ENCODE results near the gene VSX1. TPM values are rescaled to one million over a fixed set of nuclear protein-coding genes. Genes with fewer than 3 reads are reported as not detected.

VSX1 gene
- total and polyA plus RNA-seq, 3 experiments from 2014 or later, result not detected

GRCh38 chr20:25037288-25038102, 44.4 kb downstream of the VSX1 start:
- no peaks in the 10 kb centered on the region for H3K36me3 ChIP-seq (ENCODE audit: insufficient read depth, low read length)
- peak overlapping the region; percentile 56 to 89 (median 78) for H3K27ac Mint-ChIP-seq
- no peaks in the 10 kb centered on the region for H3K9me3 ChIP-seq (ENCODE audit: low read length)
- H3K27me3 Mint-ChIP-seq, result no peaks in the 10 kb centered on the region
- H3K4me3 Mint-ChIP-seq, result peak overlapping the region in 2 of 7 donors; percentile 2 to 30
- peak in 2 of 5 donors; percentile 9 to 43 for DNase-seq
- no peak overlapping the region for H3K27ac ChIP-seq (ENCODE audit: low read depth, low read length)
- no peaks in the 10 kb centered on the region for H3K27me3 ChIP-seq (ENCODE audit: insufficient read depth, low read length, poor library complexity, severe bottlenecking)
- ChIA-PET CTCF (interaction anchor here (1.7 kb wide), 1 partner anchor 22 kb away, joined by 4 read pairs; no protein-coding TSS in a partner anchor), POLR2A (interaction anchor here (1.2 kb wide), 1 partner anchor 18 kb away, joined by 3 read pairs; no protein-coding TSS in a partner anchor)
- peaks cover 43 to 81% (median 45%) of the 10 kb centered on the region in 3 donors for H3K4me1 Mint-ChIP-seq
- H3K9me3 Mint-ChIP-seq, result no peaks in the 10 kb centered on the region
- peaks cover 60% of the 10 kb centered on the region for H3K4me1 ChIP-seq (ENCODE audit: insufficient read depth, low read length)
- H3K36me3 Mint-ChIP-seq, result peaks cover 0 to 32% (median 3%) of the 10 kb centered on the region in 3 donors
- H3K4me3 ChIP-seq (ENCODE audit: low read length), result no peak overlapping the region

GRCh38 chr20:25036331-25036936, 45.5 kb downstream of the VSX1 start:
- H3K27ac ChIP-seq (ENCODE audit: low read depth, low read length), result no peak overlapping the region
- H3K4me1 ChIP-seq (ENCODE audit: insufficient read depth, low read length), result peaks cover 49% of the 10 kb centered on the region
- Mint-ChIP-seq H3K4me3 (peak overlapping the region in 5 of 7 donors; percentile 11 to 65 (median 50)), H3K36me3 (peaks cover 0 to 39% (median 3%) of the 10 kb centered on the region in 3 donors), H3K4me1 (peaks cover 37 to 76% (median 38%) of the 10 kb centered on the region in 3 donors), H3K27ac (peak overlapping the region; percentile 3 to 92 (median 87)), H3K27me3 (no peaks in the 10 kb centered on the region), H3K9me3 (no peaks in the 10 kb centered on the region)
- no peaks in the 10 kb centered on the region for H3K9me3 ChIP-seq (ENCODE audit: low read length)
- peak in 1 of 5 donors; percentile 23 for DNase-seq
- H3K27me3 ChIP-seq (ENCODE audit: insufficient read depth, low read length, poor library complexity, severe bottlenecking), result no peaks in the 10 kb centered on the region
- H3K4me3 ChIP-seq (ENCODE audit: low read length), result peak overlapping the region; percentile 35
- CTCF ChIA-PET, result interaction anchor here (1.2 to 1.7 kb wide), 3 partner anchors 10 to 28 kb away, joined by 3 to 4 read pairs (median 3); no protein-coding TSS in a partner anchor
- H3K36me3 ChIP-seq (ENCODE audit: insufficient read depth, low read length), result no peaks in the 10 kb centered on the region
- POLR2A ChIA-PET, result interaction anchor here (0.6 to 1.2 kb wide), 4 partner anchors 17 to 113 kb away, joined by 3 to 4 read pairs (median 3); partner anchors contain the start of gene ACSS1

GRCh38 chr20:25035921-25036320, 46.0 kb downstream of the VSX1 start:
- Mint-ChIP-seq H3K9me3 (no peaks in the 10 kb centered on the region), H3K27me3 (no peaks in the 10 kb centered on the region), H3K4me3 (peak overlapping the region in 6 of 7 donors; percentile 11 to 65 (median 44)), H3K4me1 (peaks cover 36 to 79% (median 42%) of the 10 kb centered on the region in 3 donors), H3K27ac (peak overlapping the region; percentile 3 to 92 (median 87)), H3K36me3 (peaks cover 0 to 44% (median 3%) of the 10 kb centered on the region in 3 donors)
- Histone ChIP-seq H3K36me3 (ENCODE audit: insufficient read depth, low read length) (peaks cover 1% of the 10 kb centered on the region), H3K4me3 (ENCODE audit: low read length) (no peak overlapping the region), H3K9me3 (ENCODE audit: low read length) (no peaks in the 10 kb centered on the region), H3K4me1 (ENCODE audit: insufficient read depth, low read length) (peaks cover 45% of the 10 kb centered on the region), H3K27ac (ENCODE audit: low read depth, low read length) (no peak overlapping the region), H3K27me3 (ENCODE audit: insufficient read depth, low read length, poor library complexity, severe bottlenecking) (no peaks in the 10 kb centered on the region)
- CTCF ChIA-PET, result interaction anchor here (0.9 to 1.2 kb wide), 3 partner anchors 11 to 29 kb away, joined by 3 read pairs; no protein-coding TSS in a partner anchor
- peak in 2 of 5 donors; percentile 5 to 35 for DNase-seq
- POLR2A ChIA-PET, result interaction anchor here (1.2 kb wide), 1 partner anchor 16 kb away, joined by 3 read pairs; no protein-coding TSS in a partner anchor

- H3K4me3 Mint-ChIP-seq, result no peak overlapping the region
- DNase-seq, result no peak
- ChIA-PET CTCF (interaction anchor here (0.7 to 1.5 kb wide), 3 partner anchors 13 to 31 kb away, joined by 3 to 5 read pairs (median 3); no protein-coding TSS in a partner anchor), POLR2A (no interaction called here)
- H3K27ac ChIP-seq (ENCODE audit: low read depth, low read length), result no peak overlapping the region
- H3K27me3 Mint-ChIP-seq, result no peaks in the 10 kb centered on the region
- no peak overlapping the region for H3K4me3 ChIP-seq (ENCODE audit: low read length)
- no peaks in the 10 kb centered on the region for H3K9me3 Mint-ChIP-seq
- peaks cover 9 to 60% (median 13%) of the 10 kb centered on the region in 3 donors for H3K36me3 Mint-ChIP-seq
- H3K4me1 Mint-ChIP-seq, result peaks cover 40 to 85% (median 62%) of the 10 kb centered on the region in 3 donors
- peak overlapping the region in 2 of 8 donors; percentile 20 to 33 for H3K27ac Mint-ChIP-seq
- H3K9me3 ChIP-seq (ENCODE audit: low read length), result no peaks in the 10 kb centered on the region
- no peaks in the 10 kb centered on the region for H3K27me3 ChIP-seq (ENCODE audit: insufficient read depth, low read length, poor library complexity, severe bottlenecking)
- peaks cover 32% of the 10 kb centered on the region for H3K4me1 ChIP-seq (ENCODE audit: insufficient read depth, low read length)
- peaks cover 12% of the 10 kb centered on the region for H3K36me3 ChIP-seq (ENCODE audit: insufficient read depth, low read length)
These were observed 48.0 kb downstream of the VSX1 start for GRCh38 chr20:25033924-25034300.

DNA sequence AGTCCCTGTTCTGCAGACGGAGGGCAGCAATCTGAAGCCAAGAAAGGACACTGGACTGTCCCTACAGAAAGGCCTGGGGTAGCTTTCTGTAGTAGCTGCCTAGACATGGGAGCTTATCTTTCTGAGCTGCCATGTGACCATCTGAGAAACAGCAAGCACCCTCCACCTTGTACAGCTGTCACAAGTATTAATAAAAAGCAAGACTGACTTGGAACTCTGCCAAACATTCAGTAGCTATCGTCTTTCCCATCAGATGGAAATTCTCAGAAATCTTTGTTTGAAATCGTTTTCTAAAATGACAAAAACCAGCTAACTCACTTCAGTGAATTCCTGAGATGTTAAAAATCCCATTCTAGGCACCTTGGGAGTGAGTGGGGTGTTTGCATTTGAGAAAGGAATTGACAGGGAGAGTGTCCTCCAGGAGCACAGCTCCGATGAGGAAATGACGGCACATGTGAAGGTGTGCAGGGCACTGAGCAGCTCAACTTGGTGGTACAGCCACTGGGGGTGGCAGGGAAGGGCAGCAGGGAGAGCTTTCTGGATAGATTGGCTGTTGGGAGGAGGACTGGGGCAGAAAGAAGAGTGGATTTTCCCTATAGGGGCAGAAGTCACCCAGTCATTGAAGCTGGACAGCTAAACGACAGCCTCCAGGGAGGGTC, 48.5 kb downstream of the VSX1 start:
- CTCF ChIA-PET, result interaction anchor here (0.7 to 2.5 kb wide), 4 partner anchors 13 to 32 kb away, joined by 3 to 8 read pairs (median 4); no protein-coding TSS in a partner anchor

GRCh38 chr20:25032478-25033264, 49.3 kb downstream of the VSX1 start:
- no peak overlapping the region for H3K4me3 ChIP-seq (ENCODE audit: low read length)
- Mint-ChIP-seq H3K36me3 (peaks cover 9 to 60% (median 13%) of the 10 kb centered on the region in 3 donors), H3K27me3 (no peaks in the 10 kb centered on the region), H3K4me1 (peaks cover 35 to 77% (median 56%) of the 10 kb centered on the region in 3 donors), H3K4me3 (no peak overlapping the region), H3K9me3 (no peaks in the 10 kb centered on the region), H3K27ac (peak overlapping the region in 1 of 8 donors; percentile 29)
- POLR2A ChIA-PET, result interaction anchor here (0.5 kb wide), 1 partner anchor 875 kb away, joined by 4 read pairs; no protein-coding TSS in a partner anchor
- no peaks in the 10 kb centered on the region for H3K27me3 ChIP-seq (ENCODE audit: insufficient read depth, low read length, poor library complexity, severe bottlenecking)
- CTCF ChIA-PET, result interaction anchor here (1.2 to 2.5 kb wide), 3 partner anchors 12 to 27 kb away, joined by 3 to 8 read pairs (median 5); no protein-coding TSS in a partner anchor
- H3K9me3 ChIP-seq (ENCODE audit: low read length), result no peaks in the 10 kb centered on the region
- no peak for DNase-seq
- no peak overlapping the region for H3K27ac ChIP-seq (ENCODE audit: low read depth, low read length)
- H3K4me1 ChIP-seq (ENCODE audit: insufficient read depth, low read length), result peaks cover 23% of the 10 kb centered on the region
- peaks cover 12% of the 10 kb centered on the region for H3K36me3 ChIP-seq (ENCODE audit: insufficient read depth, low read length)

More for the DNA sequence above, 48.5 kb downstream of the VSX1 start:
- Histone ChIP-seq H3K27me3 (ENCODE audit: insufficient read depth, low read length, poor library complexity, severe bottlenecking) (no peaks in the 10 kb centered on the region), H3K4me3 (ENCODE audit: low read length) (no peak overlapping the region), H3K9me3 (ENCODE audit: low read length) (no peaks in the 10 kb centered on the region), H3K4me1 (ENCODE audit: insufficient read depth, low read length) (peaks cover 30% of the 10 kb centered on the region), H3K27ac (ENCODE audit: low read depth, low read length) (no peak overlapping the region), H3K36me3 (ENCODE audit: insufficient read depth, low read length) (peaks cover 12% of the 10 kb centered on the region)
- Mint-ChIP-seq H3K4me1 (peaks cover 40 to 80% (median 62%) of the 10 kb centered on the region in 3 donors), H3K36me3 (peaks cover 9 to 61% (median 13%) of the 10 kb centered on the region in 3 donors), H3K4me3 (peak overlapping the region in 1 of 7 donors; percentile 56), H3K9me3 (no peaks in the 10 kb centered on the region), H3K27ac (peak overlapping the region in 2 of 8 donors; percentile 45 to 77), H3K27me3 (no peaks in the 10 kb centered on the region)
- no peak for DNase-seq
- POLR2A ChIA-PET, result interaction anchor here (0.5 kb wide), 1 partner anchor 875 kb away, joined by 4 read pairs; no protein-coding TSS in a partner anchor

DNA sequence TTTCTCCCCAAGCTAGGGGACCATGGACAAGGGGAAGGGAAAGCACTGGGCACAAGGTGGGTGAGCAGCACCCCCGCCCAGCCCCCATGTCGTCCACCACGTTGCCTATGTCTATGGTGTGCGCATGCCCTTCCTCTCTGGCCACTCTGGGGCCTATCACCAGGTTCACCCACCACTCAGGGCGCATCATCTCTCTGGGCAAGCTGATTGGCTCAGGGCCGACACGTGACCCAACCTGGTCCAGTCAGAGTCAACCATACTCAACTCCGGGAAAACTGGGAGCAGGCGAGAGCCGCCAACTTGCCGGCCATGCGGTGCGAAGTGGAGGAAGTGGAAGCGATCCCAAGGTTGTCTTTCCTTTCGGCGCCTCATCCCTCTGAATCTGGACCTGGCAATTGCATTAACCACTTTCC, 49.9 kb downstream of the VSX1 start:
- no peak overlapping the region for H3K4me3 ChIP-seq (ENCODE audit: low read length)
- Mint-ChIP-seq H3K9me3 (no peaks in the 10 kb centered on the region), H3K4me1 (peaks cover 36 to 76% (median 56%) of the 10 kb centered on the region in 3 donors), H3K36me3 (peaks cover 9 to 61% (median 16%) of the 10 kb centered on the region in 3 donors), H3K27me3 (no peaks in the 10 kb centered on the region), H3K4me3 (no peak overlapping the region), H3K27ac (peak overlapping the region in 1 of 8 donors; percentile 27)
- H3K36me3 ChIP-seq (ENCODE audit: insufficient read depth, low read length), result peaks cover 12% of the 10 kb centered on the region
- peaks cover 17% of the 10 kb centered on the region for H3K4me1 ChIP-seq (ENCODE audit: insufficient read depth, low read length)
- ChIA-PET POLR2A (no interaction called here), CTCF (interaction anchor here (2.5 kb wide), 1 partner anchor 28 kb away, joined by 8 read pairs; no protein-coding TSS in a partner anchor)
- no peak overlapping the region for H3K27ac ChIP-seq (ENCODE audit: low read depth, low read length)
- no peaks in the 10 kb centered on the region for H3K9me3 ChIP-seq (ENCODE audit: low read length)
- H3K27me3 ChIP-seq (ENCODE audit: insufficient read depth, low read length, poor library complexity, severe bottlenecking), result no peaks in the 10 kb centered on the region
- DNase-seq, result no peak

Data from CD8-positive, alpha-beta memory T cell (primary cell).